Thoracic aorta (tissue), 2 donors: ENCODE data around the gene C16orf92. TPM values are rescaled to one million over a fixed set of nuclear protein-coding genes. Genes with fewer than 3 reads are reported as not detected.

Experiments used
- ATAC-seq: fragments of 150-250 bp; one replicate; pipeline ENCODE4 v1.8.0; 2017; ENCODE audit warnings: low read depth; ENCODE audit not compliant: insufficient number of reproducible peaks, low FRiP score
- DNase-seq: peaks from one replicate; pipeline ENCODE4 v3.0.0-alpha.2; 2020; ENCODE audit warnings: low spot score
- H3K27ac ChIP-seq, 2 donors: fragments of 200-600 bp; sonication (generic); 1 replicate in 1 of 2; 2 replicates in 1 of 2; pipeline ENCODE4 v1.5.1; 2016; ENCODE audit warnings: mild to moderate bottlenecking in 2 of 2, moderate library complexity in 2 of 2
- H3K27me3 ChIP-seq: fragments of 200-600 bp; sonication (generic); replicated peaks from 2 replicates; pipeline ENCODE4 v1.6.0; 2016; ENCODE audit warnings: mild to moderate bottlenecking; ENCODE audit not compliant: insufficient read depth
- H3K36me3 ChIP-seq: fragments of 200-600 bp; sonication (generic); one replicate; pipeline ENCODE4 v1.5.1; 2016
- H3K4me1 ChIP-seq, 2 donors: fragments of 200-600 bp; sonication (generic); 1 replicate in 1 of 2; 2 replicates in 1 of 2; pipeline versions ENCODE4 v1.5.1 to v1.6.0; 2016; ENCODE audit warnings: low read depth in 2 of 2, mild to moderate bottlenecking in 1 of 2; ENCODE audit not compliant: control insufficient read depth in 1 of 2
- H3K4me3 ChIP-seq: fragments of 200-600 bp; sonication (generic); 2 replicates; pipeline ENCODE4 v1.5.1; 2016; ENCODE audit warnings: mild to moderate bottlenecking
- H3K9me3 ChIP-seq: fragments of 200-600 bp; sonication (generic); 2 replicates; pipeline ENCODE4 v1.5.1; 2016
- CTCF ChIP-seq: fragments of 200-600 bp; sonication (generic); IDR thresholded peaks from one replicate; pipeline ENCODE4 v1.5.1; 2019; ENCODE audit warnings: antibody characterized with exemption
- total RNA-seq, 2 donors: library from RNA; depleted of rRNA; stranded (reverse); fragments of >200 nt; gene quantifications; one replicate each; pipeline versions ENCODE4 v1.1.0 to v1.2.3, GENCODE V29; 2016

The C16orf92 gene
- total RNA-seq, 2 donors from 2014 or later: not detected

GRCh38 chr16:30052671-30053372, 29.8 kb downstream of the C16orf92 start:
- ATAC-seq (peak; percentile 55), DNase-seq (peak; percentile 67)
- peaks cover 7 to 9% of the 10 kb centered on the region in 2 donors for H3K4me1 ChIP-seq
- TF ChIP-seq CTCF: no peak
- H3K27me3 ChIP-seq: no peaks in the 10 kb centered on the region
- peak overlapping the region; percentile 88 for H3K4me3 ChIP-seq
- no peaks in the 10 kb centered on the region for H3K9me3 ChIP-seq
- peak overlapping the region; percentile 27 to 60 for H3K27ac ChIP-seq
- no peaks in the 10 kb centered on the region for H3K36me3 ChIP-seq

- Histone ChIP-seq H3K4me1 (peaks cover 7 to 9% of the 10 kb centered on the region in 2 donors), H3K4me3 (peak overlapping the region; percentile 88), H3K27ac (peak overlapping the region; percentile 27 to 60), H3K9me3 (no peaks in the 10 kb centered on the region), H3K36me3 (no peaks in the 10 kb centered on the region), H3K27me3 (no peaks in the 10 kb centered on the region)
- ATAC-seq (peak; percentile 16), DNase-seq (no peak)
- TF ChIP-seq CTCF: no peak
Measured at GRCh38 chr16:30053376-30054015, 30.5 kb downstream of the C16orf92 start.

GRCh38 chr16:30054451-30054850, 31.5 kb downstream of the C16orf92 start:
- DNase-seq (no peak), ATAC-seq (no peak)
- no peak for TF ChIP-seq CTCF
- no peak overlapping the region for H3K4me3 ChIP-seq
- H3K27ac ChIP-seq: no peak overlapping the region
- H3K4me1 ChIP-seq: peaks cover 7 to 9% of the 10 kb centered on the region in 2 donors
- no peaks in the 10 kb centered on the region for H3K27me3 ChIP-seq
- H3K36me3 ChIP-seq: no peaks in the 10 kb centered on the region
- H3K9me3 ChIP-seq: no peaks in the 10 kb centered on the region

- H3K9me3 ChIP-seq: no peaks in the 10 kb centered on the region
- ATAC-seq: no peak
- no peaks in the 10 kb centered on the region for H3K36me3 ChIP-seq
- no peaks in the 10 kb centered on the region for H3K27me3 ChIP-seq
- no peak for TF ChIP-seq CTCF
- H3K4me1 ChIP-seq: peaks cover 7 to 9% of the 10 kb centered on the region in 2 donors
- no peak overlapping the region for H3K4me3 ChIP-seq
- no peak for DNase-seq
- H3K27ac ChIP-seq: no peak overlapping the region
Measured at GRCh38 chr16:30054959-30055553, 32.1 kb downstream of the C16orf92 start.

- no peaks in the 10 kb centered on the region for H3K36me3 ChIP-seq
- no peak for DNase-seq
- no peak for ATAC-seq
- no peaks in the 10 kb centered on the region for H3K27me3 ChIP-seq
- H3K4me1 ChIP-seq: peaks cover 8 to 16% of the 10 kb centered on the region in 2 donors
- TF ChIP-seq CTCF: no peak
- H3K4me3 ChIP-seq: no peak overlapping the region
- H3K27ac ChIP-seq: no peak overlapping the region
- no peaks in the 10 kb centered on the region for H3K9me3 ChIP-seq
Measured at GRCh38 chr16:30060346-30060745, 37.3 kb downstream of the C16orf92 start.
